OCI-LY1 (cell line): ENCODE measurements around the gene NUFIP2.

Source experiments
- H2AFZ ChIP-seq: fragments of 200-600 bp; sonication (generic), shearing (Covaris generic); 2 replicates; pipeline ENCODE4 v1.6.0; 2014; ENCODE audit warnings: antibody characterized with exemption, mild to moderate bottlenecking, low read length
- H3F3A ChIP-seq: fragments of 200-600 bp; sonication (generic), shearing (Covaris generic); 2 replicates; pipeline ENCODE4 v1.6.0; 2014; ENCODE audit warnings: mild to moderate bottlenecking, antibody characterized with exemption, low read length, moderate library complexity; ENCODE audit not compliant: insufficient read depth
- H3K27ac ChIP-seq: fragments of 200-600 bp; sonication (generic); 2 replicates; pipeline ENCODE4 v1.5.1; 2014; ENCODE audit warnings: low read length, mixed run types, mild to moderate bottlenecking, low read depth; ENCODE audit not compliant: poor library complexity, severe bottlenecking
- H3K27me3 ChIP-seq: fragments of 200-600 bp; sonication (generic); 2 replicates; pipeline ENCODE4 v1.6.0; 2014; ENCODE audit warnings: antibody characterized with exemption, mild to moderate bottlenecking, low read length, moderate library complexity; ENCODE audit not compliant: insufficient read depth
- H3K36me3 ChIP-seq: fragments of 200-600 bp; sonication (generic); 2 replicates; pipeline ENCODE4 v1.6.1; 2014; ENCODE audit warnings: mild to moderate bottlenecking, antibody characterized with exemption, low read length, moderate library complexity, mixed read lengths; ENCODE audit not compliant: insufficient read depth
- H3K4me1 ChIP-seq: fragments of 200-600 bp; sonication (generic); 2 replicates; pipeline ENCODE4 v1.5.1; 2014; ENCODE audit warnings: mild to moderate bottlenecking, low read length, moderate library complexity; ENCODE audit not compliant: insufficient read depth, severe bottlenecking
- H3K4me2 ChIP-seq: fragments of 200-600 bp; sonication (generic), shearing (Covaris generic); 2 replicates; pipeline ENCODE4 v1.6.1; 2014; ENCODE audit warnings: low read length
- H3K4me3 ChIP-seq: fragments of 200-600 bp; sonication (generic); 2 replicates; pipeline ENCODE4 v1.5.1; 2014; ENCODE audit warnings: low read length, low read depth, mild to moderate bottlenecking, mixed read lengths; ENCODE audit not compliant: poor library complexity, severe bottlenecking
- H3K79me2 ChIP-seq: fragments of 200-600 bp; shearing (Covaris generic); 2 replicates; pipeline ENCODE4 v1.6.1; 2016; ENCODE audit warnings: mixed run types, low read length, mixed read lengths; ENCODE audit not compliant: insufficient read depth
- H3K9ac ChIP-seq: fragments of 200-600 bp; sonication (generic), shearing (Covaris generic); 2 replicates; pipeline ENCODE4 v1.6.1; 2014; ENCODE audit warnings: mild to moderate bottlenecking, low read length, mixed read lengths
- H3K9me2 ChIP-seq: fragments of 200-600 bp; sonication (generic), shearing (Covaris generic); 2 replicates; pipeline ENCODE4 v1.6.1; 2014; ENCODE audit warnings: low read depth, mild to moderate bottlenecking, low read length, mixed read lengths
- H3K9me3 ChIP-seq: fragments of 200-600 bp; shearing (Covaris generic); 2 replicates; pipeline ENCODE4 v1.6.1; 2014; ENCODE audit warnings: low read length, mixed read lengths
- H4K20me1 ChIP-seq: fragments of 200-600 bp; sonication (generic), shearing (Covaris generic); 2 replicates; pipeline ENCODE4 v1.6.0; 2016; ENCODE audit warnings: mild to moderate bottlenecking, low read length; ENCODE audit not compliant: insufficient read depth
- EZH2 ChIP-seq: fragments of 200-600 bp; sonication (generic), shearing (Covaris generic); IDR thresholded peaks from 2 replicates; pipeline ENCODE4 v1.8.0; 2017; ENCODE audit warnings: borderline replicate concordance, mixed run types, mild to moderate bottlenecking, antibody characterized with exemption, low read length, moderate library complexity, mixed read lengths
- TF ChIP-seq, protein P1 (sequence below): fragments of 200-600 bp; sonication (generic), shearing (Covaris generic); IDR thresholded peaks from 2 replicates; pipeline ENCODE4 v1.5.1; 2017; ENCODE audit warnings: mild to moderate bottlenecking, antibody characterized with exemption, low read length, moderate library complexity, mixed read lengths

Gene NUFIP2

DNA sequence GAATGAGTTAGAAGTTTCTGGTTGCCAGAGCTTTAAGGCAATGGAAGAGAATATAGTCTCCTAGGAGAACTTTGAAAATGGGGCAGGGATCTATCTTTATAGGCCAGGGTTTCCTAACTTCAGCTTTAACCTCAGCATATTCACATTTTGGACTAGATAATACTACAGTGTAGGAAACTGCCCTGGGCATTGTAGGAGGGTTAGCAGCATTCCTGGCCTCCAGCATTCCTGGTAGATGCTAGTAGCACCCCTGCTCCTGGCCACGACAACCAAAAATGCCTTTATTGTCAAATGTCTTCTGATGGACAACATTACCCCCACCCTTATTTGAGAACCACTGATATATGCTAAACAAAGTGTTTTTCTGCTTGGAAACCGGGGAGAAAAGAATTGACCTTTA is 86.0 kb downstream of the NUFIP2 start:
- H3K36me3 ChIP-seq = no peaks in the 10 kb centered on the region
- H4K20me1 ChIP-seq = no peaks in the 10 kb centered on the region
- TF ChIP-seq, protein P1, sequence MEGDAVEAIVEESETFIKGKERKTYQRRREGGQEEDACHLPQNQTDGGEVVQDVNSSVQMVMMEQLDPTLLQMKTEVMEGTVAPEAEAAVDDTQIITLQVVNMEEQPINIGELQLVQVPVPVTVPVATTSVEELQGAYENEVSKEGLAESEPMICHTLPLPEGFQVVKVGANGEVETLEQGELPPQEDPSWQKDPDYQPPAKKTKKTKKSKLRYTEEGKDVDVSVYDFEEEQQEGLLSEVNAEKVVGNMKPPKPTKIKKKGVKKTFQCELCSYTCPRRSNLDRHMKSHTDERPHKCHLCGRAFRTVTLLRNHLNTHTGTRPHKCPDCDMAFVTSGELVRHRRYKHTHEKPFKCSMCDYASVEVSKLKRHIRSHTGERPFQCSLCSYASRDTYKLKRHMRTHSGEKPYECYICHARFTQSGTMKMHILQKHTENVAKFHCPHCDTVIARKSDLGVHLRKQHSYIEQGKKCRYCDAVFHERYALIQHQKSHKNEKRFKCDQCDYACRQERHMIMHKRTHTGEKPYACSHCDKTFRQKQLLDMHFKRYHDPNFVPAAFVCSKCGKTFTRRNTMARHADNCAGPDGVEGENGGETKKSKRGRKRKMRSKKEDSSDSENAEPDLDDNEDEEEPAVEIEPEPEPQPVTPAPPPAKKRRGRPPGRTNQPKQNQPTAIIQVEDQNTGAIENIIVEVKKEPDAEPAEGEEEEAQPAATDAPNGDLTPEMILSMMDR = no peak
- TF ChIP-seq EZH2 = no peak
- no peak overlapping the region for H2AFZ ChIP-seq
- H3K9me2 ChIP-seq = no peaks in the 10 kb centered on the region
- no peak overlapping the region for H3K9ac ChIP-seq
- H3K4me3 ChIP-seq = no peak overlapping the region
- H3K9me3 ChIP-seq = no peaks in the 10 kb centered on the region
- H3F3A ChIP-seq = no peaks in the 10 kb centered on the region
- no peaks in the 10 kb centered on the region for H3K79me2 ChIP-seq
- no peaks in the 10 kb centered on the region for H3K27me3 ChIP-seq
- no peaks in the 10 kb centered on the region for H3K4me1 ChIP-seq
- no peak overlapping the region for H3K4me2 ChIP-seq
- H3K27ac ChIP-seq = no peak overlapping the region
